A204.1 (cell line): ENCODE results near the gene GSTM5.
"Not testable (repeated sequence)": the region's sequence is repeated elsewhere in the genome, so short reads cannot be mapped to it uniquely, and the experiment has no call there.

Source experiments
- FAIRE-seq: peaks from 2 replicates; lab custom pipeline; 2012; peaks lifted over from hg19 to GRCh38; lab: Jason Lieb, UNC

The GSTM5 gene

GRCh38 chr1:109730666-109731065 lies 18.6 kb downstream of the GSTM5 start:
- no peak for FAIRE-seq

DNA sequence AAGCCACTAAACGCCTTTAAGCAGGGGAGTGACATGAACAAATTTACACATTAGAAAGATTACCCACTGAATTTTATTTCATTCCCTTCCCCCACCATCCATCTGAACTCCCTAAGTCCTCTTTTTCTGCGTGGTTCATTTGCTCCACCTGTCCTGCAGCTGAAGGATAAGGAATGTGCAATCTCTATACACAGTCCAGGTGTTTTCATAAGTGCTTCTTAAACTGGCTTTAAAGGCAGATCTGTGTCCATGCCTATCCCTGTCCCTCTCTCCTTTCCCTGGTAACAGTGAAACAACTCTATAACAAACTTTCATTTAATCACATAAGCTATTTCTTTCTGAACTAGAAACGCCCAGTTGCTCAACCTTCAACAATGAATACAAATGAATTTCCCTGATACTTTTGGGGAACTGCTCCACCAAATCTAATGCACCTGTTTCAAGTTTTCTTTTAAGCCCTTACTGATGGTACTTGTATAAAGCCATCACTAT lies 20.4 kb downstream of the GSTM5 start:
- no peak for FAIRE-seq

DNA sequence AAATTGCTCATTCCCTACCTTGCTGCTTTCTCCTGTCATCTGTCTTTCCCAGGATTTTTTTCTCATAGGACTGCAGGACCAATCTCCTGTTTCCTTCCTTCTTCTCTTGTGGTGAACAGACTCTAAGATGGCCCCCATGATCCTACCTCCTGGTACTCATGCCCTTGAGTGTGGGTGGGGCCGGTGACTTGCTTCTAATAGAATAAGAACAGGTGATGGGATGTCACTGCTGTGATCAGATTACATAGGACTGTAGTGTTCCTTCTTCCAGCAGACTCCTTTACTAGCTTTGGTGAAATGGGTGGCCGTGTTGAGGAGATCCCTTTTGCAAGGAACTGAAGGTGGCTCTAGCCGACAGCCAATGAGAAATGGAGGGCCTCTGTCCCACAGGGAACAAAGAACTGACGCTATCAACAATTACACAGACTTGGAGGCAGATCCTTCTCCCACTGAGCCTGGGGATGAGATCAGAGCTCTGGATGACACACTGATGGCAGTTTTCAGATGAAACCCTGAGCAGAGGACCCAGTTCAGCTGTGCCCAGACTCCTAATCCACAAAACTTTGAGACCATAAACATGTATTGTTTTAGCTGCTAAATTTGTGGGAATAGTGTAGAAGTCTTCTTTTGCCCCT lies 21.3 kb downstream of the GSTM5 start:
- no peak for FAIRE-seq

- no peak for FAIRE-seq
Observed at GRCh38 chr1:109739738-109740614, 27.9 kb downstream of the GSTM5 start.

- no peak for FAIRE-seq
Observed at GRCh38 chr1:109740615-109741373, 28.7 kb downstream of the GSTM5 start, which contains the start of gene GSTM3. Gene GSTM3 (minus strand): TSS chr1:109741038. CDS start chr1:109740287, 751 bp downstream.

DNA sequence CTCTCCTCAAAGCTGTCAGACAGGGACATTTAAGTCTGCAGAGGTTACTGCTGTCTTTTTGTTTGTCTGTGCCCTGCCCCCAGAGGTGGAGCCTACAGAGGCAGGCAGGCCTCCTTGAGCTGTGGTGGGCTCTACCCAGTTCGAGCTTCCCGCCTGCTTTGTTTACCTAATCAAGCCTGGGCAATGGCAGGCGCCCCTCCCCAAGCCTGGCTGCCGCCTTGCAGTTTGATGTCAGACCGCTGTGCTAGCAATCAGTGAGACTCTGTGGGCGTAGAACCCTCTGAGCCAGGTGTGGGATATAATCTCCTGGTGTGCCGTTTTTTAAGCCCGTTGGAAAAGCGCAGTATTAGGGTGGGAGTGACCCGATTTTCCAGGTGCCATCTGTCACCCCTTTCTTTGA lies 36.3 kb downstream of the GSTM5 start:
- FAIRE-seq: not testable (repeated sequence)

DNA sequence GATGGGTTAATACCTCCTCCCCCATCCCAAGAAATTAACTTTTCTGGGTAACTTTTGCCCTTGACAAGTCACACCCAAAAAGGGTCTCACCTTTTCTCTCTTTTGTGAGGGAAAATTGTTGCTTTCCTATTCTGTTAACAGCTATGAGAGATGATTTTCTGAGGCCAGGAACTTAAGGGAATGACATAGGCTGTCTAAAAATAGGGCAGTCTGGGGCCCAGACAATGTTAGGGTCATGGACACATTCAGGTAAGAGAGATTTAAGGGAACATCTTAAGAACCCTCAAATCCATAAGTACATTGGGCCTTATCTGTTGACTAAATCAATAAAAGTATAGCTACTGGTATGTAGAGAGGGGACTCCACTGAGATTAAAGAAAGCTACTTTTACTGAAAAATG lies 37.2 kb downstream of the GSTM5 start:
- no peak for FAIRE-seq

DNA sequence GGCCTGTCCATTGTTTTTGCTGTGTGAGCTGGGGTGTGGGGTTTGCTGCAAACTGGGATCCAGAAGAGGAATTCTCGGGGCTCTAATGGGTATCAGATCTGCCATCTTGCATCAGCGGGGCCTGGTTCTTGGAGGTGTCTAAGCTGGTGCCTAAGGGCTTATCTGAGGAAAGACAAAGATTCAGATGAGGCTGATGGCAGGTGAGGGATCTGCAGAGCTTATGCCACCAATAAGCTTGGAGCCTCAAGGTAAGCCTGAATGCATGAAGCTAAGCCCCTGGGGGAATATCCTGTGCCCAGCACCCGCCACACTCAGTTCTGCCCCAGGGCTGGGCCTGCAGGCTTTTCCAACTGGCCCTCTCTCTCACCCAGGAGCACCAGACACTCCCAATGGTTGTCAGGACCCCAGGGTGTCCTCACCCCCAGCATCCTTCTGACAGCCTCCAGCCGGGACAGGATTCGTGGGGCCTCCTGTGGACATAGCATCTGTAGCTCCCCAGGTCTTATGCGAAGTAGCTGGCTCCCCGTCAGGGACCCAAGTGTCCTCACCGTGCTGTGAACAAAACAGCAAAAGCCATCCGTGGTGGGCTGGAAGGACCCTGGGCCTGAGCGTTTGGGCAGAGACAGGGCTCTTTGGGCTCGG lies 38.3 kb downstream of the GSTM5 start:
- FAIRE-seq: no peak

DNA sequence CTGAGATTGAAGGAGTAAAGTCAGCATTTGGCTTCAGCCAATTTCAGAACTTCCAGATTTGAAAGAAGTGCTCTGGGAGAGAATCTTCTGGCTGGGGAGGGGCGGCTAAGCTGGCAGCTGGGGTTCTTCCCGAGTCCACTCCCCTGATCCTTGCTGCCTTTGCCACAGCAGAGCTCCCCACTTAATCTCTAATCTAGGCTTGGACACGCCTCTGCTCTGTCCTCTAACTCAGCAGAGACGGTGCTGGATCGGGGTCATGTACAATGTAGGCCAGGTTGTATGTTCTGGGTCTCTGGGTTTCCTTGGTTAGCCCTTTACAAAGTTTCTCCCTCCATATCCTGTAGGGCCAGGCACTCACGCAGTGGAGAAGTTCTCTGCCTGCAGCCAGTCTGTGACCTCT lies 38.9 kb downstream of the GSTM5 start:
- no peak for FAIRE-seq

DNA sequence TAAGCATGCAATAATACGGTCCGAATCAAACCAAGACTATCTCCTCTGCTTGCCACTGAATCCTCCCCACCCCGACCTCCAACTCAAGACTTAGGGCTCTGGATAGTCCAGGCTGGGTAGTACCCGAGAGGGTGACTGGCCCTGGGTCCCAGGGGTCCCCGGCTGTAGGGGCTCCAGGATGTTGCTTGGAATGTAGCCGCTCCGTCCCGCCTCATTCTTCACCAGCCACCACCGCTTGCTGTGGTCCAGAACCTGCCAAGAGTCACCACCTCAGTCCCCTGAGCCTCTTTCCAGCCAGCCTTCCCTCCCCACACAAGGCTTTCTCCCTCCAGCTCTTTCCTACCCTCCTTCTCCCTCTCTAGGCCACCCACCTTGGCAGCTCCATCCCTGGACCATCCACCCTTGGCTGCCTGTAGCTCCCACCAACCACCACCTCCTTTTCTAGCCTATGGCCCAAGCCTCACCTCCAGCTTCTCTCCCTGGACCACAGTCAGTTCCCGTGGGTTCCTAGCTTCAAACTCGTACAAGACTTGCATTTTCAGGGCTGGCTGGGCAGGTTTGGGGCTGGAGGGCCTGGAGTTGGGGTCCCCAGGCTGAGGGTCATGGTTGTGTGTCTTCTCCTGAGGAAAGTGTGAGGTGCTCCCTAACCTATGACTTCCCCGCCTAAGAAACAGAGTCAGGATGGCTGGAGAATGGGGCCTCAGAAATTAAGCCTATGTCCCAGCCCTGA lies 39.6 kb downstream of the GSTM5 start:
- no peak for FAIRE-seq

DNA sequence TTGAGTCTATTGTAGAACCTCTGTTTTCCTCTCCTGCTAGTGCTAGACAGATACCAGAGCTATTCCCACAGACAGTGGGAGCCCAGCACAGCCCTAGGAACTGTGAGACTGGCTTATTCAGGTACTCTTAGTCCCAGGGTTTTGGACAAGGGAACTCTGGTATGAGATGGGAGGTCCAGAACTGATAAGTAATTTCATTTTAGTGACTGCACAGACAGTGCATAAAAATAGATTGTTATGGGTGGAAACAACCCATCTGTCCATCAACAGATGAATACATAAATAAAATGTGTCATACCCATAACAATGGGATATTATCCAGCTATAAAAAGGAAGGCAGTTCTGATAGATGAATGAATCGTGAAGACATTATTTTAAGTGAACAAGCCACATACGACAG lies 42.7 kb downstream of the GSTM5 start:
- no peak for FAIRE-seq

DNA sequence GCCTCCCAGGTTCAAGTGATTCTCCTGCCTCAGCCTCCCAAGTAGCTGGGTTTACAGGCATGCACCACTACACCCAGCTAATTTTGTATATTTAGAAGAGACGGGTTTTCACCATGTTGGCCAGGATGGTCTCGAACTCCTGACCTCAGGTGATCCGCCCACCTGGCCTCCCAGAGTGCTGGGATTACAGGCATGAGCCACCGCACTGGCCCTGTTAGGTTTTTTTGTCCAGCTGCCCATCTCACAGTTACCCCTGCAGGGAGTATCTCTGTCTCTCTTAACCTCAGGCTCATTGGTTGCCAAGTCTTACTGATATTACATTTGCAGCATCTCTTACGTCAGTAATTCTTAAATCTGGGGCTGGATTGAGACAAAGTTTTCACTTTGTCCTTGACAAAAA lies 44.3 kb downstream of the GSTM5 start:
- not testable (repeated sequence) for FAIRE-seq

DNA sequence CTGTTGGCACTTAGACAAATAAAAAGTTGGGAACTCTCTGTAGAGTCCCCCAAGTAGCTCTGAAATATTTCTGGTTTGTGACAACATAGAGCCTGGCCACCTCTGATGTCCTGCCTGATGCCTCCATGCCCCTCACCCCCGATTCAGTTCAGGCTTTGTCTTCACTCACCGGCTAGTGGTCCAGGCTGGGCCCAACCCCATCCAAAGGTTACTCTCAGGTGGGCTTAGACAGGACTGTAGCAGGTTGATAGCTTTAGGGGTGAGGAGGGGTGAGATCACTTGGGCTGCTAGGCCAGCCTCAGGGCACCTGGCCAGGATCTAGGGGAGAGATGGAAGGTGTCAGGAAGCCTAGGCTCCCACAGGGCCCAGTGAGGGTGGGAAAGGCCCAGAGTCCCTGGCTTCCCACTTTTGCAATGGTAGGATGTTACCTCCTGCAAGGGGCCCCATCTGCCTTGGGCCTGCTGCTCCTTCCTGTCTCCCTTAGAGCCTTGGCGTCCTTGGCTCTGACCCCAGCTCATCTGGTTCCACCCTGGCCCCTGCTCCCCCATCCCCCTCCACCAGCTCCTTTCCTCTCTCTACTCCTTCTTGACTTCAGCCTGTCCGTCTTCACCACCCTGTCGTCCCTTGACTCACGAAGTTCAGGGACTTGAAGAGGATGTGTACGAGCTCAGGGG lies 44.9 kb downstream of the GSTM5 start:
- FAIRE-seq: no peak

- no peak for FAIRE-seq
Observed at GRCh38 chr1:109757936-109758786, 46.1 kb downstream of the GSTM5 start.

DNA sequence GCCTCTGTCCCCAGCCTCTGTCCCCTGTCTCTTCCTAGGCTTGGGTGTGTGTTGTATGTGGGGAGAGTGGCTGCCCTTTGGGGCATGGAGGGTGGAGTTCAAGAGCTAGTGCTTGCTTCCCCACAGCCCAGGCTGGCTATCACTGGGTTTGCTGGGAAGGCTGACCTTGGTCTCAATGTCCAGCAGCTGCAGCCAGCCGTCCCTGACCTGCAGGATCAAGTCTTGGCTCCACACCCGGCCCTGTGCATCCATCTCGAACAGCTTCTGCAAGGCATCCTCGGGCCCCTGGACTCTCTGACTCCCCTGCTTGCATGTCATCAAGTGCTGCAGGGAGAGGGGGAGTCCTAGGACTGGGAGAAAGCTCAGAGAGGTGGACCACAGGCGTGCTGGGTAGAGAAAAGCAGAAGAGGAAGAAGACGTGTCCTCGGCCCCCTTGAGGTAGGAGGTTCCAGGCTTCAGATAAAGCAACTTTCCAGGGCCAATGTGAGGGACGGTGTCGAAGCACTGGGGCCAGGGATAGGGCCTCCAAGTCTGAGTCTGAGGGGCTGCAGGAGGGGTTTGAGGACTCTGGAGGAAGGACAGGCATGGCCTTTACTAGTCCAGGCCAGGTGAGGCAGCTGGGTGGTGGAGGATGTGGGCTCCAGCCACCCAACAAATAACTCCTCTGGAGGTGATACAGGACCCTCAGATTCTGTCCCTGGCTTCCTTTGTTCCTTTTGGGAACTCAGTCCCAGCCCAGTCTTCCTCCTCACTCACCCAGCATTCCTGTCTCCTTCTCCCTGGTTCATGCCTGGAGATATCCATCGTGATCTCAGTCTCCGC lies 47.7 kb downstream of the GSTM5 start:
- FAIRE-seq: no peak

DNA sequence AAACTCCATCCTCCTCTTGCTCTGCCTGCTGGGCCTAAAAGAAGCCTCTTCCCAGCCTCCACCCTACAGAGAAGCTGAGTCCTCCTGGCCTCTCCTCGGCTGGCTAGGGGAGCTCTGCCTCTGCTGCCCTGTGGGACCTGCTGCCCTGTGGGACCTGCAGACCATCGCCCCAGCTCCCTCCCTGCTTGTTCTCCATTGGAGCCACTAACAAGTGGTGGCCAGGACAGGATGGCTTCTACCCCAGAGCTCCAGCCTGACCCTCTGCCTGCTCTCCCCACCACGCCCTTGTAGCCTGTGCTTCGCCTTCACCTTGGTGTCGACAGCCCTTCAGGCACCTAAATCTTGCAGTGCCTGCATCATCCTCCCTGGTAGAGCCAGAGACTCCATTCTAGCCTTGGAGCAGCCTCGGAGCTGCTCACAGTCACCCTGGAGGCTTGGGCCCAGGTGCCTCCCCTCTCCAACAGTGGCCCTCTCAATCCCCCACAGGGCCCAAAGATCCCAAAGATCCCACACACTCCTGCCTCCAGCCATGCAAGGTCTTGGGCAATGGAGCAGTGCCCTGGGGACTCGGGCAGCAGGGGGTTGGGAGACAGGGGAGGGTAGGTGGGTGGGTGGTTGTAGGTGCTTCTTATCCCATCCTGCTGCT lies 48.7 kb downstream of the GSTM5 start:
- no peak for FAIRE-seq

- no peak for FAIRE-seq
Observed at GRCh38 chr1:109761227-109762038, 49.4 kb downstream of the GSTM5 start.
